ENCODE results near the gene NIT1.

Gene NIT1

GRCh38 chr1:161085165-161085564, 32.7 kb upstream of the NIT1 start:
- Histone ChIP-seq H3K27ac (ENCODE audit: low read depth, low read length) (no peak overlapping the region), H3K4me3 (ENCODE audit: insufficient read depth, low read length, poor library complexity, severe bottlenecking) (no peak overlapping the region), H3F3A (ENCODE audit: insufficient read depth) (no peaks in the 10 kb centered on the region), H3K4me2 (ENCODE audit: low read depth, low read length, poor library complexity, severe bottlenecking) (no peak overlapping the region), H3K9me3 (ENCODE audit: insufficient read depth, low read length) (no peaks in the 10 kb centered on the region), H3K27me3 (ENCODE audit: low read length) (no peaks in the 10 kb centered on the region), H4K20me1 (ENCODE audit: low read depth, low read length) (no peaks in the 10 kb centered on the region), H3K9me2 (replicated peaks; ENCODE audit: insufficient read depth, low read length) (no peaks in the 10 kb centered on the region), H3K79me2 (ENCODE audit: insufficient read depth, low read length) (no peaks in the 10 kb centered on the region), H2AFZ (ENCODE audit: low read depth, low read length, severe bottlenecking) (no peak overlapping the region), H3K9ac (ENCODE audit: low read length) (no peak overlapping the region), H3K36me3 (ENCODE audit: low read length) (no peaks in the 10 kb centered on the region)
- TF ChIP-seq CTCF (IDR thresholded peaks at IDR 0.05; ENCODE audit: insufficient read depth, low read length, poor library complexity, severe bottlenecking) (no peak), EZH2phosphoT487 (conservative IDR thresholded peaks at IDR 0.05; ENCODE audit: low read length) (no peak)

GRCh38 chr1:161086457-161086856, 31.4 kb upstream of the NIT1 start:
- Histone ChIP-seq H3K4me3 (ENCODE audit: insufficient read depth, low read length, poor library complexity, severe bottlenecking) (no peak overlapping the region), H3K36me3 (ENCODE audit: low read length) (no peaks in the 10 kb centered on the region), H4K20me1 (ENCODE audit: low read depth, low read length) (no peaks in the 10 kb centered on the region), H3K9me2 (replicated peaks; ENCODE audit: insufficient read depth, low read length) (no peaks in the 10 kb centered on the region), H3K27ac (ENCODE audit: low read depth, low read length) (no peak overlapping the region), H3K4me2 (ENCODE audit: low read depth, low read length, poor library complexity, severe bottlenecking) (no peak overlapping the region), H3F3A (ENCODE audit: insufficient read depth) (no peaks in the 10 kb centered on the region), H2AFZ (ENCODE audit: low read depth, low read length, severe bottlenecking) (no peak overlapping the region), H3K27me3 (ENCODE audit: low read length) (no peaks in the 10 kb centered on the region), H3K79me2 (ENCODE audit: insufficient read depth, low read length) (no peaks in the 10 kb centered on the region), H3K9ac (ENCODE audit: low read length) (no peak overlapping the region), H3K9me3 (ENCODE audit: insufficient read depth, low read length) (no peaks in the 10 kb centered on the region)
- TF ChIP-seq CTCF (IDR thresholded peaks at IDR 0.05; ENCODE audit: insufficient read depth, low read length, poor library complexity, severe bottlenecking), result no peak
- TF ChIP-seq EZH2phosphoT487 (conservative IDR thresholded peaks at IDR 0.05; ENCODE audit: low read length), result no peak

- TF ChIP-seq EZH2phosphoT487 (conservative IDR thresholded peaks at IDR 0.05; ENCODE audit: low read length) (no peak), CTCF (IDR thresholded peaks at IDR 0.05; ENCODE audit: insufficient read depth, low read length, poor library complexity, severe bottlenecking) (no peak)
- Histone ChIP-seq H3F3A (ENCODE audit: insufficient read depth) (no peaks in the 10 kb centered on the region), H3K9me3 (ENCODE audit: insufficient read depth, low read length) (no peaks in the 10 kb centered on the region), H3K79me2 (ENCODE audit: insufficient read depth, low read length) (no peaks in the 10 kb centered on the region), H3K36me3 (ENCODE audit: low read length) (no peaks in the 10 kb centered on the region), H3K4me2 (ENCODE audit: low read depth, low read length, poor library complexity, severe bottlenecking) (no peak overlapping the region), H3K9me2 (replicated peaks; ENCODE audit: insufficient read depth, low read length) (no peaks in the 10 kb centered on the region), H3K9ac (ENCODE audit: low read length) (no peak overlapping the region), H3K27ac (ENCODE audit: low read depth, low read length) (no peak overlapping the region), H4K20me1 (ENCODE audit: low read depth, low read length) (no peaks in the 10 kb centered on the region), H2AFZ (ENCODE audit: low read depth, low read length, severe bottlenecking) (no peak overlapping the region), H3K27me3 (ENCODE audit: low read length) (no peaks in the 10 kb centered on the region), H3K4me3 (ENCODE audit: insufficient read depth, low read length, poor library complexity, severe bottlenecking) (no peak overlapping the region)
Measured at GRCh38 chr1:161088587-161089110, 29.3 kb upstream of the NIT1 start.
